Adipocyte (in vitro differentiated cells): ENCODE data around the gene HSD17B13.
"Not testable (repeated sequence)": the region's sequence is repeated elsewhere in the genome, so short reads cannot be mapped to it uniquely, and the experiment has no call there.

Experiments
- DNase-seq: peaks from one replicate; pipeline ENCODE4 v3.0.0-alpha.2; 2015; ENCODE audit warnings: low read depth
- H3K27me3 ChIP-seq: replicated peaks from 2 replicates; pipeline ENCODE4 v1.7.0; 2013; ENCODE audit warnings: mild to moderate bottlenecking, low read length, moderate library complexity; ENCODE audit not compliant: control insufficient read depth, insufficient read depth
- H3K36me3 ChIP-seq: 2 replicates; pipeline ENCODE4 v1.7.0; 2013; ENCODE audit warnings: low read length, mild to moderate bottlenecking, moderate library complexity; ENCODE audit not compliant: control insufficient read depth, insufficient read depth, severe bottlenecking
- H3K4me1 ChIP-seq: 2 replicates; pipeline ENCODE4 v1.7.0; 2013; ENCODE audit warnings: mild to moderate bottlenecking, low read length, moderate library complexity; ENCODE audit not compliant: control insufficient read depth, insufficient read depth
- H3K4me3 ChIP-seq: 2 replicates; pipeline ENCODE4 v1.7.0; 2013; ENCODE audit warnings: mild to moderate bottlenecking, low read length, moderate library complexity
- H3K9ac ChIP-seq: 2 replicates; pipeline ENCODE4 v1.7.0; 2013; ENCODE audit warnings: mild to moderate bottlenecking, low read length, moderate library complexity
- H3K9me3 ChIP-seq: 2 replicates; pipeline ENCODE4 v1.7.0; 2013; ENCODE audit warnings: mild to moderate bottlenecking, low read length, moderate library complexity; ENCODE audit not compliant: control insufficient read depth

The HSD17B13 gene

GRCh38 chr4:87286970-87287369 lies 35.7 kb downstream of the HSD17B13 start:
- Histone ChIP-seq H3K9ac (no peak overlapping the region), H3K4me3 (no peak overlapping the region), H3K9me3 (peaks cover 4% of the 10 kb centered on the region), H3K27me3 (no peaks in the 10 kb centered on the region), H3K36me3 (no peaks in the 10 kb centered on the region), H3K4me1 (no peaks in the 10 kb centered on the region)
- DNase-seq = no peak

- H3K9ac ChIP-seq, H3K36me3 ChIP-seq, H3K27me3 ChIP-seq, H3K4me3 ChIP-seq, DNase-seq, H3K9me3 ChIP-seq, H3K4me1 ChIP-seq: not testable (repeated sequence)
These were observed 38.4 kb downstream of the HSD17B13 start for GRCh38 chr4:87284268-87284667.

GRCh38 chr4:87283151-87283550 lies 39.5 kb downstream of the HSD17B13 start:
- no peak overlapping the region for H3K9ac ChIP-seq
- H3K27me3 ChIP-seq = no peaks in the 10 kb centered on the region
- no peaks in the 10 kb centered on the region for H3K36me3 ChIP-seq
- DNase-seq = no peak
- peaks cover 4% of the 10 kb centered on the region for H3K9me3 ChIP-seq
- H3K4me1 ChIP-seq = no peaks in the 10 kb centered on the region
- no peak overlapping the region for H3K4me3 ChIP-seq

- Histone ChIP-seq H3K27me3 (no peaks in the 10 kb centered on the region), H3K9ac (no peak overlapping the region), H3K4me1 (no peaks in the 10 kb centered on the region), H3K36me3 (no peaks in the 10 kb centered on the region), H3K4me3 (no peak overlapping the region), H3K9me3 (peaks cover 4% of the 10 kb centered on the region)
- no peak for DNase-seq
These were observed 41.1 kb downstream of the HSD17B13 start for GRCh38 chr4:87281603-87282002.

GRCh38 chr4:87278335-87278794 lies 44.3 kb downstream of the HSD17B13 start:
- H3K4me3 ChIP-seq = no peak overlapping the region
- no peak for DNase-seq
- no peaks in the 10 kb centered on the region for H3K4me1 ChIP-seq
- no peaks in the 10 kb centered on the region for H3K36me3 ChIP-seq
- H3K9ac ChIP-seq = no peak overlapping the region
- H3K27me3 ChIP-seq = peaks cover 3% of the 10 kb centered on the region
- H3K9me3 ChIP-seq = no peaks in the 10 kb centered on the region

- Histone ChIP-seq H3K9ac (no peak overlapping the region), H3K36me3 (no peaks in the 10 kb centered on the region), H3K27me3 (peaks cover 3% of the 10 kb centered on the region), H3K9me3 (no peaks in the 10 kb centered on the region), H3K4me3 (no peak overlapping the region), H3K4me1 (no peaks in the 10 kb centered on the region)
- DNase-seq = no peak
These were observed 47.4 kb downstream of the HSD17B13 start for GRCh38 chr4:87275311-87275710.

- no peaks in the 10 kb centered on the region for H3K4me1 ChIP-seq
- no peaks in the 10 kb centered on the region for H3K9me3 ChIP-seq
- H3K27me3 ChIP-seq = peaks cover 3% of the 10 kb centered on the region
- no peak overlapping the region for H3K4me3 ChIP-seq
- H3K36me3 ChIP-seq = no peaks in the 10 kb centered on the region
- no peak for DNase-seq
- no peak overlapping the region for H3K9ac ChIP-seq
These were observed 47.9 kb downstream of the HSD17B13 start for GRCh38 chr4:87274803-87275202.

- DNase-seq = no peak
- Histone ChIP-seq H3K4me3 (no peak overlapping the region), H3K27me3 (peaks cover 3% of the 10 kb centered on the region), H3K9me3 (no peaks in the 10 kb centered on the region), H3K4me1 (no peaks in the 10 kb centered on the region), H3K36me3 (no peaks in the 10 kb centered on the region), H3K9ac (no peak overlapping the region)
These were observed 48.4 kb downstream of the HSD17B13 start for GRCh38 chr4:87274327-87274726.

- Histone ChIP-seq H3K36me3 (no peaks in the 10 kb centered on the region), H3K9me3 (no peaks in the 10 kb centered on the region), H3K9ac (no peak overlapping the region), H3K4me3 (no peak overlapping the region), H3K27me3 (peaks cover 3% of the 10 kb centered on the region), H3K4me1 (peaks cover 15% of the 10 kb centered on the region)
- no peak for DNase-seq
These were observed 51.9 kb downstream of the HSD17B13 start for GRCh38 chr4:87270825-87271224.

GRCh38 chr4:87270144-87270543 lies 52.5 kb downstream of the HSD17B13 start:
- no peaks in the 10 kb centered on the region for H3K9me3 ChIP-seq
- no peak overlapping the region for H3K9ac ChIP-seq
- peaks cover 3% of the 10 kb centered on the region for H3K27me3 ChIP-seq
- no peaks in the 10 kb centered on the region for H3K36me3 ChIP-seq
- peaks cover 15% of the 10 kb centered on the region for H3K4me1 ChIP-seq
- H3K4me3 ChIP-seq = no peak overlapping the region
- DNase-seq = peak; percentile 53

GRCh38 chr4:87268411-87268810 lies 54.3 kb downstream of the HSD17B13 start:
- DNase-seq = no peak
- Histone ChIP-seq H3K9ac (no peak overlapping the region), H3K36me3 (no peaks in the 10 kb centered on the region), H3K27me3 (no peaks in the 10 kb centered on the region), H3K4me1 (peaks cover 15% of the 10 kb centered on the region), H3K9me3 (no peaks in the 10 kb centered on the region), H3K4me3 (no peak overlapping the region)

GRCh38 chr4:87266986-87267385 lies 55.7 kb downstream of the HSD17B13 start:
- peaks cover 15% of the 10 kb centered on the region for H3K4me1 ChIP-seq
- H3K4me3 ChIP-seq = peak overlapping the region; percentile 43
- no peak overlapping the region for H3K9ac ChIP-seq
- no peaks in the 10 kb centered on the region for H3K36me3 ChIP-seq
- peaks cover 3% of the 10 kb centered on the region for H3K9me3 ChIP-seq
- DNase-seq = no peak
- H3K27me3 ChIP-seq = no peaks in the 10 kb centered on the region
